ENCODE results near the gene CACNA1G. TPM values are rescaled to one million over a fixed set of nuclear protein-coding genes. Genes with fewer than 3 reads are reported as not detected.

The CACNA1G gene
- total and polyA plus RNA-seq, 9 of the 15 experiments (the other 6 are each of a cell fraction or from before 2014, with no cell fraction given) = 0.01 TPM; not detected in 8

- TF ChIP-seq MLLT1 (IDR thresholded peaks at IDR 0.05) = 0 out of 4 replicates have a peak, but pooled peaks of 1 of the 2 experiments have one; percentile 29
- TF ChIP-seq RAD51 (IDR thresholded peaks at IDR 0.05; ENCODE audit: borderline replicate concordance, low read depth) = no peak
- no peak for TF ChIP-seq SRSF1 (IDR thresholded peaks at IDR 0.05; ENCODE audit: low read depth, low read length)
- TF ChIP-seq E2F4 (CRISPR knock-in tag; IDR thresholded peaks at IDR 0.05; ENCODE audit: low read depth) = no peak
- TF ChIP-seq C11orf30 (IDR thresholded peaks at IDR 0.05; ENCODE audit: low read depth) = no peak
- no peak for TF ChIP-seq NEUROD1 (IDR thresholded peaks at IDR 0.05; ENCODE audit: borderline replicate concordance, low read depth, low read length, partially characterized antibody)
- peak; percentile 22 for TF ChIP-seq RBM25 (IDR thresholded peaks at IDR 0.05; ENCODE audit: low read depth, low read length, severe bottlenecking)
- no peak for TF ChIP-seq THRB (CRISPR knock-in tag; conservative IDR thresholded peaks at IDR 0.05)
- no peak for TF ChIP-seq CBX2 (IDR thresholded peaks at IDR 0.05; ENCODE audit: insufficient read depth, low read length, poor library complexity, severe bottlenecking)
- no peak for TF ChIP-seq RBM39 (optimal IDR thresholded peaks at IDR 0.05; ENCODE audit: low read depth, low read length)
- no peak for TF ChIP-seq ETV5 (CRISPR knock-in tag; IDR thresholded peaks at IDR 0.05; ENCODE audit: low read depth)
- TF ChIP-seq TFAP4 (CRISPR knock-in tag; IDR thresholded peaks at IDR 0.05; ENCODE audit: borderline replicate concordance) = no peak
- TF ChIP-seq HSF4 (CRISPR knock-in tag; IDR thresholded peaks at IDR 0.05; ENCODE audit: borderline replicate concordance) = no peak
- peak; percentile 91 for TF ChIP-seq ZFP36 (IDR thresholded peaks at IDR 0.05; ENCODE audit: low read depth, low read length, partially characterized antibody)
- peak; percentile 93 for TF ChIP-seq ZNF512 (tag; IDR thresholded peaks at IDR 0.05)
- TF ChIP-seq LARP7 (IDR thresholded peaks at IDR 0.05) = 0 out of 2 replicates have a peak, but pooled peaks have one; percentile 50
- no peak for TF ChIP-seq ZHX1 (conservative IDR thresholded peaks at IDR 0.05; ENCODE audit: low read length)
Observed at GRCh38 chr17:50649042-50649908, 88.8 kb downstream of the CACNA1G start (continued).
